OCI-LY1 (cell line): ENCODE results near the gene PLEKHG4B.
A peak's percentile ranks its signal among the peaks of the same experiment; 100 is the strongest.

ENCODE experiments used
- H2AFZ ChIP-seq: fragments of 200-600 bp; sonication (generic), shearing (Covaris generic); 2 replicates; pipeline ENCODE4 v1.6.0; 2014; ENCODE audit warnings: antibody characterized with exemption, mild to moderate bottlenecking, low read length
- H3F3A ChIP-seq: fragments of 200-600 bp; sonication (generic), shearing (Covaris generic); 2 replicates; pipeline ENCODE4 v1.6.0; 2014; ENCODE audit warnings: mild to moderate bottlenecking, antibody characterized with exemption, low read length, moderate library complexity; ENCODE audit not compliant: insufficient read depth
- H3K27ac ChIP-seq: fragments of 200-600 bp; sonication (generic); 2 replicates; pipeline ENCODE4 v1.5.1; 2014; ENCODE audit warnings: low read length, mixed run types, mild to moderate bottlenecking, low read depth; ENCODE audit not compliant: poor library complexity, severe bottlenecking
- H3K27me3 ChIP-seq: fragments of 200-600 bp; sonication (generic); 2 replicates; pipeline ENCODE4 v1.6.0; 2014; ENCODE audit warnings: antibody characterized with exemption, mild to moderate bottlenecking, low read length, moderate library complexity; ENCODE audit not compliant: insufficient read depth
- H3K36me3 ChIP-seq: fragments of 200-600 bp; sonication (generic); 2 replicates; pipeline ENCODE4 v1.6.1; 2014; ENCODE audit warnings: mild to moderate bottlenecking, antibody characterized with exemption, low read length, moderate library complexity, mixed read lengths; ENCODE audit not compliant: insufficient read depth
- H3K4me1 ChIP-seq: fragments of 200-600 bp; sonication (generic); 2 replicates; pipeline ENCODE4 v1.5.1; 2014; ENCODE audit warnings: mild to moderate bottlenecking, low read length, moderate library complexity; ENCODE audit not compliant: insufficient read depth, severe bottlenecking
- H3K4me2 ChIP-seq: fragments of 200-600 bp; sonication (generic), shearing (Covaris generic); 2 replicates; pipeline ENCODE4 v1.6.1; 2014; ENCODE audit warnings: low read length
- H3K4me3 ChIP-seq: fragments of 200-600 bp; sonication (generic); 2 replicates; pipeline ENCODE4 v1.5.1; 2014; ENCODE audit warnings: low read length, low read depth, mild to moderate bottlenecking, mixed read lengths; ENCODE audit not compliant: poor library complexity, severe bottlenecking
- H3K79me2 ChIP-seq: fragments of 200-600 bp; shearing (Covaris generic); 2 replicates; pipeline ENCODE4 v1.6.1; 2016; ENCODE audit warnings: mixed run types, low read length, mixed read lengths; ENCODE audit not compliant: insufficient read depth
- H3K9ac ChIP-seq: fragments of 200-600 bp; sonication (generic), shearing (Covaris generic); 2 replicates; pipeline ENCODE4 v1.6.1; 2014; ENCODE audit warnings: mild to moderate bottlenecking, low read length, mixed read lengths
- H3K9me2 ChIP-seq: fragments of 200-600 bp; sonication (generic), shearing (Covaris generic); 2 replicates; pipeline ENCODE4 v1.6.1; 2014; ENCODE audit warnings: low read depth, mild to moderate bottlenecking, low read length, mixed read lengths
- H3K9me3 ChIP-seq: fragments of 200-600 bp; shearing (Covaris generic); 2 replicates; pipeline ENCODE4 v1.6.1; 2014; ENCODE audit warnings: low read length, mixed read lengths
- H4K20me1 ChIP-seq: fragments of 200-600 bp; sonication (generic), shearing (Covaris generic); 2 replicates; pipeline ENCODE4 v1.6.0; 2016; ENCODE audit warnings: mild to moderate bottlenecking, low read length; ENCODE audit not compliant: insufficient read depth
- EZH2 ChIP-seq: fragments of 200-600 bp; sonication (generic), shearing (Covaris generic); IDR thresholded peaks from 2 replicates; pipeline ENCODE4 v1.8.0; 2017; ENCODE audit warnings: borderline replicate concordance, mixed run types, mild to moderate bottlenecking, antibody characterized with exemption, low read length, moderate library complexity, mixed read lengths
- TF ChIP-seq, protein P1 (sequence below): fragments of 200-600 bp; sonication (generic), shearing (Covaris generic); IDR thresholded peaks from 2 replicates; pipeline ENCODE4 v1.5.1; 2017; ENCODE audit warnings: mild to moderate bottlenecking, antibody characterized with exemption, low read length, moderate library complexity, mixed read lengths

The PLEKHG4B gene

DNA sequence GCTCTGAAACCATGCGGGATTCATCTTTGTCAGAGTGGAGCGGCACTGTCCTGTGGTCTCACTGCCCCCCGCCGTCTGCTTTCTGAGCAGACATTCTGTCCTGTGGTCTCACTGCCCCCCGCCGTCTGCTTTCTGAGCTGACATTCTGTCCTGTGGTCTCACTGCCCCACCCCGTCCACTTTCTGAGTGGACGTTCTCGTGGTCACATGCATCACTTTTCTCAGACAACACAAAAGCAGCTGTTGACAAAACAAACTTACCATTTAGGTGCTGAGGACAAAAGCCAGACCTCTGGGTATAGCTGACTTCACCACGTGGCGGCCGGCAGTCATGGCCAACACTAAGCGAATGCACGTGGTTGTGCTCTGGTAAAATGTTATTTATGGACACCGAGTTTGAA lies 102.1 kb downstream of the PLEKHG4B start:
- no peaks in the 10 kb centered on the region for H3K27me3 ChIP-seq
- H3K79me2 ChIP-seq, result no peaks in the 10 kb centered on the region
- H3K9ac ChIP-seq, result no peak overlapping the region
- no peaks in the 10 kb centered on the region for H3F3A ChIP-seq
- H3K9me2 ChIP-seq, result no peaks in the 10 kb centered on the region
- H3K27ac ChIP-seq, result no peak overlapping the region
- H3K4me1 ChIP-seq, result peaks cover 52% of the 10 kb centered on the region
- H3K4me2 ChIP-seq, result no peak overlapping the region
- no peaks in the 10 kb centered on the region for H3K9me3 ChIP-seq
- no peaks in the 10 kb centered on the region for H4K20me1 ChIP-seq
- H3K36me3 ChIP-seq, result 0 out of 2 replicates have a peak, but pooled peaks cover 3% of the 10 kb centered on the region
- H3K4me3 ChIP-seq, result no peak overlapping the region
- H2AFZ ChIP-seq, result no peak overlapping the region
- TF ChIP-seq, protein P1, sequence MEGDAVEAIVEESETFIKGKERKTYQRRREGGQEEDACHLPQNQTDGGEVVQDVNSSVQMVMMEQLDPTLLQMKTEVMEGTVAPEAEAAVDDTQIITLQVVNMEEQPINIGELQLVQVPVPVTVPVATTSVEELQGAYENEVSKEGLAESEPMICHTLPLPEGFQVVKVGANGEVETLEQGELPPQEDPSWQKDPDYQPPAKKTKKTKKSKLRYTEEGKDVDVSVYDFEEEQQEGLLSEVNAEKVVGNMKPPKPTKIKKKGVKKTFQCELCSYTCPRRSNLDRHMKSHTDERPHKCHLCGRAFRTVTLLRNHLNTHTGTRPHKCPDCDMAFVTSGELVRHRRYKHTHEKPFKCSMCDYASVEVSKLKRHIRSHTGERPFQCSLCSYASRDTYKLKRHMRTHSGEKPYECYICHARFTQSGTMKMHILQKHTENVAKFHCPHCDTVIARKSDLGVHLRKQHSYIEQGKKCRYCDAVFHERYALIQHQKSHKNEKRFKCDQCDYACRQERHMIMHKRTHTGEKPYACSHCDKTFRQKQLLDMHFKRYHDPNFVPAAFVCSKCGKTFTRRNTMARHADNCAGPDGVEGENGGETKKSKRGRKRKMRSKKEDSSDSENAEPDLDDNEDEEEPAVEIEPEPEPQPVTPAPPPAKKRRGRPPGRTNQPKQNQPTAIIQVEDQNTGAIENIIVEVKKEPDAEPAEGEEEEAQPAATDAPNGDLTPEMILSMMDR, result no peak
- TF ChIP-seq EZH2, result no peak

DNA sequence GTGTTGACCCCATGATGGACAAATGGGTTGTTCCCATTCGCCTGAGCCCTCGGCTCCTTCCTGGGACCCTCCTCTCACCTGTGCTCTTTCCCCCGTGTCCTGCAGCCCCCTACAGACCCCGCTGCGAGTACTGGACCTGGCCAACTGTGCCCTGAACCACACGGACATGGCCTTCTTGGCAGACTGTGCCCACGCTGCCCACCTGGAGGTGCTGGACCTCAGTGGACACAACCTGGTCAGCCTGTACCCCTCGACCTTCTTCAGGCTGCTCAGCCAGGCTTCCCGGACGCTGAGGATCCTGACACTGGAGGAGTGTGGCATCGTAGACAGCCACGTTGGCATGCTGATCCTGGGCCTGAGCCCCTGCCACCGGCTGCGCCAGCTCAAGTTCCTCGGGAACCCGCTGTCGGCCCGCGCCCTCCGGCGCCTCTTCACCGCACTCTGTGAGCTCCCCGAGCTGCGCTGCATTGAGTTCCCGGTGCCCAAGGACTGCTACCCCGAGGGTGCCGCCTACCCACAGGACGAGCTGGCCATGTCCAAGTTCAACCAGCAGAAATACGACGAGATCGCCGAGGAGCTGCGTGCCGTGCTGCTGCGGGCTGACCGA lies 102.7 kb downstream of the PLEKHG4B start:
- Histone ChIP-seq H3K27me3 (no peaks in the 10 kb centered on the region), H3K9ac (no peak overlapping the region), H3F3A (no peaks in the 10 kb centered on the region), H3K27ac (peak overlapping the region; percentile 50), H3K36me3 (0 out of 2 replicates have a peak, but pooled peaks cover 4% of the 10 kb centered on the region), H3K4me3 (no peak overlapping the region), H3K4me1 (peaks cover 46% of the 10 kb centered on the region), H4K20me1 (no peaks in the 10 kb centered on the region), H3K79me2 (no peaks in the 10 kb centered on the region), H3K4me2 (no peak overlapping the region), H2AFZ (no peak overlapping the region), H3K9me3 (no peaks in the 10 kb centered on the region), H3K9me2 (no peaks in the 10 kb centered on the region)
- TF ChIP-seq, protein P1, result no peak
- no peak for TF ChIP-seq EZH2

DNA sequence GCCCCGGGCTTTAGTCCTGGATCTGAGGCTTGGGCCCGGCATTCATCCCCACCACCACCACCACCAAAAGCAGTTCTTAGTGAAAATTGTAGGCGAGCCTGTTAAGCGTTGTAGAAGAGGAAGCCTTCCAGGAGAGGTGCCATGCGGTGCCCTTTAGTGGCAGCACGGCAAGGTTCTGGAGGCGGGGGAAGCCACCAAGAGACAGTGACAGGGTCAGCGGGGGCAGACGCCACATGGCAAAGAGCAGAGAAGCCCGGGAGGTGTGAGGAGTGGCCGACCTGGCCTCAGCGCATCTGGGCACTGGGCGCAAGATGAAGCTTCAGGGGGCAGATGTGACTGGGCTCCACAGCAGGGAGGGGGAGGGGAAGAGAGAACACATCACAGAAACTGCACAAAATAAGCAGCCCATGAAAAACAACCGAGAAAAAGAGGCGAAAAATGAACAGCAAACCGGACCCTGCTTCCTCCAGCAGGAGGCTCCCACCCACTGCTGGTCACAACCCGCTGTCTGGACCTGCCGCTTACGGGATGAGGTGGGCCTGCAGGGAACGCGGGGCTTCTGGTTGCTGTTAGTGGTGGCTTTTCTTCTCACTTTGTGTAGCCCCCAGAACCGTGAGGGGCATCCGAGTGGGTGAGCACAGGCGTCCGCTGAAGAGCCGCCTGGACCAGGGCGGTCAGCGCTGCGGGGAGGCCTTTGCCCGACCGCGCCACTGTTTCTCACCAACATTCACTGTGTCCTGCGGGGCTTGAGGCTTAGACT lies 103.6 kb downstream of the PLEKHG4B start:
- Histone ChIP-seq H3K4me2 (peak overlapping the region; percentile 34; the same call in 1 of the 2 replicates), H3K27me3 (no peaks in the 10 kb centered on the region), H3K9me2 (no peaks in the 10 kb centered on the region), H3K4me1 (peaks cover 40% of the 10 kb centered on the region), H3K9ac (no peak overlapping the region; the same call in 1 of the 2 replicates), H4K20me1 (no peaks in the 10 kb centered on the region), H2AFZ (no peak overlapping the region), H3K9me3 (no peaks in the 10 kb centered on the region), H3K27ac (peak overlapping the region; percentile 50), H3F3A (no peaks in the 10 kb centered on the region), H3K79me2 (no peaks in the 10 kb centered on the region), H3K36me3 (0 out of 2 replicates have a peak, but pooled peaks cover 4% of the 10 kb centered on the region), H3K4me3 (no peak overlapping the region)
- TF ChIP-seq EZH2, result no peak
- TF ChIP-seq, protein P1, result peak; percentile 43; the same call in 1 of the 2 replicates
